PC-9 (cell line): ENCODE measurements around the gene RNF43. TPM values are rescaled to one million over a fixed set of nuclear protein-coding genes. Genes with fewer than 3 reads are reported as not detected.

Experiments
- BruUV-seq: library from RNA; stranded (reverse); fragments of 400-500 nt; replicated peaks from 2 replicates; lab custom pipeline; 2021; lab: Mats Ljungman, UMichigan
- CTCF ChIA-PET: fragments of 300-600 bp; sonication (Branson Sonifier 250); formaldehyde crosslinking; loops from one replicate; lab custom pipeline; 2022; ENCODE audit warnings: antibody characterized with exemption; lab: Charles Lee
- POLR2A ChIA-PET: fragments of 300-600 bp; sonication (Branson Sonifier 250); formaldehyde crosslinking; loops from one replicate; lab custom pipeline; 2022; ENCODE audit warnings: antibody characterized with exemption; ENCODE audit not compliant: unreplicated experiment; lab: Charles Lee
- DNase-seq, 2 experiments: peaks; one replicate each; pipeline versions ENCODE4 v3.0.0 to v3.0.0-alpha.2; 2015 to 2022; ENCODE audit warnings: mixed read lengths in 1 of 2
- H2AFZ ChIP-seq: fragments of 200-600 bp; sonication (generic); 2 replicates; pipeline ENCODE4 v1.8.1; 2017; ENCODE audit warnings: antibody characterized with exemption
- H3F3A ChIP-seq: fragments of 200-600 bp; sonication (generic); 2 replicates; pipeline ENCODE4 v1.8.1; 2017; ENCODE audit warnings: antibody characterized with exemption, mild to moderate bottlenecking, low read depth; ENCODE audit not compliant: insufficient read depth
- H3K27ac ChIP-seq: fragments of 200-600 bp; sonication (generic); 2 replicates; pipeline ENCODE4 v1.6.1; 2016; ENCODE audit warnings: mixed run types
- H3K27me3 ChIP-seq: fragments of 200-600 bp; sonication (generic); 2 replicates; pipeline ENCODE4 v1.6.1; 2016; ENCODE audit warnings: low read depth, mixed run types; ENCODE audit not compliant: insufficient read depth
- H3K36me3 ChIP-seq: fragments of 200-600 bp; sonication (generic); 2 replicates; pipeline ENCODE4 v1.6.1; 2016; ENCODE audit warnings: low read depth, mixed run types
- H3K4me1 ChIP-seq: fragments of 200-600 bp; sonication (generic); replicated peaks from 2 replicates; pipeline ENCODE4 v1.6.1; 2016; ENCODE audit warnings: mixed run types; ENCODE audit not compliant: insufficient read depth
- H3K4me2 ChIP-seq: fragments of 200-600 bp; sonication (generic); 2 replicates; pipeline ENCODE4 v1.6.1; 2017; ENCODE audit warnings: mixed run types
- H3K4me3 ChIP-seq: fragments of 200-600 bp; sonication (generic); 2 replicates; pipeline ENCODE4 v1.6.1; 2016; ENCODE audit warnings: mixed run types
- H3K79me2 ChIP-seq: fragments of 200-600 bp; sonication (generic); 2 replicates; pipeline ENCODE4 v1.6.1; 2017; ENCODE audit warnings: low read depth, mixed run types
- H3K9me2 ChIP-seq: fragments of 200-600 bp; sonication (generic); 2 replicates; pipeline ENCODE4 v1.8.1; 2017; ENCODE audit warnings: mild to moderate bottlenecking; ENCODE audit not compliant: insufficient read depth
- H3K9me3 ChIP-seq: fragments of 200-600 bp; sonication (generic); 2 replicates; pipeline ENCODE4 v1.8.1; 2016; ENCODE audit warnings: low read depth; ENCODE audit not compliant: insufficient read depth
- H4K20me1 ChIP-seq: fragments of 200-600 bp; sonication (generic); 2 replicates; pipeline ENCODE4 v1.8.1; 2017; ENCODE audit not compliant: insufficient read depth
- EZH2 ChIP-seq: fragments of 200-600 bp; sonication (generic); IDR thresholded peaks from 2 replicates; pipeline ENCODE4 v1.8.0; 2017; ENCODE audit warnings: antibody characterized with exemption, low read depth
- intact Hi-C: fragments of 100-400 bp; cut with micrococcal nuclease; formaldehyde crosslinking; loops from one replicate; pipeline ENCODE4 v1.10.0; 2022; ENCODE audit not compliant: unreplicated experiment
- total RNA-seq: library from RNA; stranded (reverse); gene quantifications from 2 replicates; pipeline ENCODE4 v1.2.3, GENCODE V29; 2021
- TF ChIP-seq, protein P1 (sequence below): fragments of 200-600 bp; sonication (generic); conservative IDR thresholded peaks from 2 replicates; pipeline ENCODE4 v1.6.1; 2017; ENCODE audit warnings: mixed run types, antibody characterized with exemption, mild to moderate bottlenecking, moderate library complexity

RNF43 gene
- total RNA-seq, 1 experiment from 2014 or later, result 0.33 TPM

- Histone ChIP-seq H3K27me3 (peaks cover 19% of the 10 kb centered on the region), H3K4me1 (peaks cover 36% of the 10 kb centered on the region), H3K9me2 (no peaks in the 10 kb centered on the region), H3K79me2 (no peaks in the 10 kb centered on the region), H3K9me3 (no peaks in the 10 kb centered on the region), H3K27ac (no peak overlapping the region), H3K4me2 (peak overlapping the region; percentile 65; the same call in 1 of the 2 replicates), H3K36me3 (no peaks in the 10 kb centered on the region), H3F3A (peaks cover 7% of the 10 kb centered on the region; the same call in 1 of the 2 replicates), H3K4me3 (no peak overlapping the region), H2AFZ (no peak overlapping the region), H4K20me1 (no peaks in the 10 kb centered on the region)
- POLR2A ChIA-PET, result interaction anchor here (0.6 kb wide), 1 partner anchor 1653 kb away, joined by 3 read pairs; no protein-coding TSS in a partner anchor
- BruUV-seq, result no TSS peak
- intact Hi-C loops, result loop anchor here (2.0 to 10.0 kb wide), 2 partner anchors 26 to 202 kb away; partner anchors contain the start of gene MKS1
- DNase-seq, result no peak
- no peak for TF ChIP-seq EZH2
- CTCF ChIA-PET, result interaction anchor here (2.5 kb wide), 1 partner anchor 99 kb away, joined by 28 read pairs; no protein-coding TSS in a partner anchor
Measured at GRCh38 chr17:58416396-58416795, 938 bp downstream of the RNF43 start.

DNA sequence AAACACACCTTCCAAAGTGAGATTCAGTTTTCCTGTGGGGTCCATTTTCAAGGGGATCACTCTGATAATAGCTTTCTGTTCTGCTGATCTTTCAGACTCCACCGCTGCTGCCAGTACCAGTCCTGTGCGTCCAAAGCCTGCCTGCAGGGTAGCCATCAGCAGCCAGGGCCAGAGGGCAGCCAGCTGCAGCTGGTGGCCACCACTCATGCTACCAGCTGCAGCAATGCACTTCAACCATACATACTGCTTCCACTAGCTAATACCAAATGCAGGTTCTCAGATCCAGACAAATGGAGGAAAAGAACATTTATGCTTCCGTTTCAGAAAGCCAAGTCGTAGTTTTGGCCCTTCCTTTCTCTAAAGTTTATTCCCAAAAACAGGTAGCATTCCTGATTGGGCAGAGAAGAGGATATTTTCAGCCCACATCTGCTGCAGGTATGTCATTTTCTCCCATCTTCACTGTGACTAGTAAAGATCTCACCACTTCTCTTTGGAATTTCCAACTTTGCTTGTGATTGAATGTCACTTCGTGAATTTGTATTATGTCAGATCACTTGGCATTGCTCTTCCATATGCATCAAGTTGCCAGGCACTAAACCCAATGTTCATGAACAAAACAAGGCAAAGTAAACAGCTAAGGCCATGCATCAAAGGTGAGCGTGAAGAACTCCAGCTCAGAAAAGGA, 1.8 kb downstream of the RNF43 start:
- no TSS peak for BruUV-seq
- H3K36me3 ChIP-seq, result no peaks in the 10 kb centered on the region

DNA sequence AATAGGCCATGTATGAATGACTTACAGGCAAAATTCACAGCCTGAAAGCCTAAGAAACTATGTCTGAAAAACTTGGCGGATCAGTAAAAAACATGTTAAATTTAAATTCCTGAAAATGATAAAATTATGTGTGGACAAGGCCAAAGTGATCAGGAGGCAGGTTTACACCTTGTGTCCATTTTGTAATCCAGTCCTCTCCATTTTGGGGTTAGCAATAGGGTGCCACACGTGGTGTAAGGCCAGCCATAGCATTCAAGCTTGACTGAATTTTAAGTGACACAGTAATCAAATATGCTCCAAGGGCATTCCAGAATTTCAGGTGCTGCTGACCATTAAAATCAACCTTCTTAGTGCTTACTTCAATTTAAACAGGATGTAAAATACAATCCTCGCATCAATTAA, 2.7 kb downstream of the RNF43 start:
- H3K4me3 ChIP-seq, result no peak overlapping the region
- BruUV-seq, result no TSS peak
- CTCF ChIA-PET, result interaction anchor here (0.6 kb wide), 1 partner anchor 9 kb away, joined by 5 read pairs; no protein-coding TSS in a partner anchor
- no peak for TF ChIP-seq EZH2
- TF ChIP-seq, protein P1, sequence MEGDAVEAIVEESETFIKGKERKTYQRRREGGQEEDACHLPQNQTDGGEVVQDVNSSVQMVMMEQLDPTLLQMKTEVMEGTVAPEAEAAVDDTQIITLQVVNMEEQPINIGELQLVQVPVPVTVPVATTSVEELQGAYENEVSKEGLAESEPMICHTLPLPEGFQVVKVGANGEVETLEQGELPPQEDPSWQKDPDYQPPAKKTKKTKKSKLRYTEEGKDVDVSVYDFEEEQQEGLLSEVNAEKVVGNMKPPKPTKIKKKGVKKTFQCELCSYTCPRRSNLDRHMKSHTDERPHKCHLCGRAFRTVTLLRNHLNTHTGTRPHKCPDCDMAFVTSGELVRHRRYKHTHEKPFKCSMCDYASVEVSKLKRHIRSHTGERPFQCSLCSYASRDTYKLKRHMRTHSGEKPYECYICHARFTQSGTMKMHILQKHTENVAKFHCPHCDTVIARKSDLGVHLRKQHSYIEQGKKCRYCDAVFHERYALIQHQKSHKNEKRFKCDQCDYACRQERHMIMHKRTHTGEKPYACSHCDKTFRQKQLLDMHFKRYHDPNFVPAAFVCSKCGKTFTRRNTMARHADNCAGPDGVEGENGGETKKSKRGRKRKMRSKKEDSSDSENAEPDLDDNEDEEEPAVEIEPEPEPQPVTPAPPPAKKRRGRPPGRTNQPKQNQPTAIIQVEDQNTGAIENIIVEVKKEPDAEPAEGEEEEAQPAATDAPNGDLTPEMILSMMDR, result no peak
- no peaks in the 10 kb centered on the region for H3K9me2 ChIP-seq
- POLR2A ChIA-PET, result no interaction called here
- no peaks in the 10 kb centered on the region for H4K20me1 ChIP-seq
- no peaks in the 10 kb centered on the region for H3K9me3 ChIP-seq
- no peak overlapping the region for H2AFZ ChIP-seq
- H3K27me3 ChIP-seq, result peaks cover 3% of the 10 kb centered on the region; the same call in 1 of the 2 replicates
- DNase-seq, result peak in 1 of 2 experiments; percentile 59
- H3F3A ChIP-seq, result peaks cover 7% of the 10 kb centered on the region; the same call in 1 of the 2 replicates
- H3K27ac ChIP-seq, result no peak overlapping the region
- no peaks in the 10 kb centered on the region for H3K36me3 ChIP-seq
- H3K4me2 ChIP-seq, result no peak overlapping the region
- intact Hi-C loops, result loop anchor here (10.0 kb wide), 1 partner anchor 200 kb away; the partner anchor contains the start of gene MKS1
- peaks cover 43% of the 10 kb centered on the region for H3K4me1 ChIP-seq
- no peaks in the 10 kb centered on the region for H3K79me2 ChIP-seq

More for the DNA sequence above, 1.8 kb downstream of the RNF43 start:
- H3K4me1 ChIP-seq, result peaks cover 43% of the 10 kb centered on the region
- no peak for DNase-seq
- no peaks in the 10 kb centered on the region for H3K79me2 ChIP-seq
- H4K20me1 ChIP-seq, result no peaks in the 10 kb centered on the region
- H3K27me3 ChIP-seq, result peaks cover 12% of the 10 kb centered on the region
- no peaks in the 10 kb centered on the region for H3K9me2 ChIP-seq
- CTCF ChIA-PET, result no interaction called here
- no peak overlapping the region for H3K4me2 ChIP-seq
- POLR2A ChIA-PET, result no interaction called here
- TF ChIP-seq EZH2, result no peak
- TF ChIP-seq, protein P1, result no peak
- H3K9me3 ChIP-seq, result no peaks in the 10 kb centered on the region
- H3K4me3 ChIP-seq, result no peak overlapping the region
- peaks cover 7% of the 10 kb centered on the region; the same call in 1 of the 2 replicates for H3F3A ChIP-seq
- H3K27ac ChIP-seq, result no peak overlapping the region
- H2AFZ ChIP-seq, result no peak overlapping the region
- intact Hi-C loops, result loop anchor here (2.0 to 10.0 kb wide), 2 partner anchors 25 to 201 kb away; partner anchors contain the start of gene MKS1
